RWPE1 (cell line): ENCODE measurements around the gene FADS2.

Experiments used
- CTCF ChIA-PET: fragments of 350-600 bp; sonication (Branson Sonifier 250); formaldehyde crosslinking; extraction: SDS; loops from one replicate; lab custom pipeline; 2021; lab: Yijun Ruan, JAX
- POLR2A ChIA-PET: fragments of 400-600 bp; formaldehyde crosslinking; extraction: SDS; loops from one replicate; lab custom pipeline; 2020; ENCODE audit warnings: antibody characterized with exemption; ENCODE audit not compliant: low non-redundant PET; lab: Yijun Ruan, JAX
- DNase-seq: peaks from one replicate; pipeline ENCODE4 v3.0.0; 2012; ENCODE audit warnings: low spot score
- H3K27ac ChIP-seq: fragments of 450-650 bp; 2 replicates; pipeline ENCODE4 v1.5.1; 2017
- TF ChIP-seq, protein P1 (sequence below): fragments of 450-650 bp; conservative IDR thresholded peaks from 2 replicates; pipeline ENCODE4 v1.5.1; 2017; ENCODE audit warnings: low read depth, mild to moderate bottlenecking

FADS2 gene

DNA sequence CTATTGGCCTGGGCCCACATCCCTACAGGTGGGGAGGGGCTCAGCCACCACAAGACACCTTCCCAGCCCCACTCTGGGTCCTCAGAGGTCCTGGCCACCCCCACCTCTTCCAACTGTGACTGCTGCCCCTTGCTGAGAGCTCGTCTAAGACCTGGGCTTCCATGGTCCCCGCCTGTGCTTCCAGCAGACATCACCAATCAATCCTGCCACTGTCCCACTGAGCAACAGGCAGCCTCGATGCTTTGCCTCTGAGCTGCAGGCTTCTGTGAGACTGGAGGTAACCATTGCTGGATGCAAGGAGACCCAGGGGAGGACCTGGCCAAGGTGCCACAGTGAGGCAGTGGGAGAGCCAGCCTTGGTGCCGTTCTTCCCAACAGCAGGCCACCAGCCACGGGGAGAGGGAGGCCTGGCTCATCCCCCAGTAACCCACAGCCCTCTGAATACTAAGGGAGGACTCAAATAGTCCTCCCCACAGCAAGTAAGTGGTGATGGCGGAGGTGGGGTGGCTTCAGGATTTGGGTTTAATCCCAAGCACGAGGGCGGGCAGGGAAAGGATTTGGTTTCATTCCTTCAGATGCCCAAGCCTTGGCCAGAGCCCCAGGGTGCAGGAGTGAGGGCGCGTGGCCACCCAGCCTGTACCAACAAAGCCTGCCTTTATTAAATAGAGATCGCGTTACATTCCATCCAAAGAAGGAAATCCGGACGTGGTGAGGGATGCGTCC, 68.7 kb downstream of the FADS2 start:
- H3K27ac ChIP-seq = peak overlapping the region; percentile 90
- ChIA-PET CTCF (interaction anchor here (0.6 to 5.3 kb wide), 13 partner anchors 20 to 258 kb away, joined by 4 to 62 read pairs (median 7); partner anchors contain the start of gene RAB3IL1), POLR2A (no interaction called here)
- no peak for DNase-seq
- TF ChIP-seq, protein P1, sequence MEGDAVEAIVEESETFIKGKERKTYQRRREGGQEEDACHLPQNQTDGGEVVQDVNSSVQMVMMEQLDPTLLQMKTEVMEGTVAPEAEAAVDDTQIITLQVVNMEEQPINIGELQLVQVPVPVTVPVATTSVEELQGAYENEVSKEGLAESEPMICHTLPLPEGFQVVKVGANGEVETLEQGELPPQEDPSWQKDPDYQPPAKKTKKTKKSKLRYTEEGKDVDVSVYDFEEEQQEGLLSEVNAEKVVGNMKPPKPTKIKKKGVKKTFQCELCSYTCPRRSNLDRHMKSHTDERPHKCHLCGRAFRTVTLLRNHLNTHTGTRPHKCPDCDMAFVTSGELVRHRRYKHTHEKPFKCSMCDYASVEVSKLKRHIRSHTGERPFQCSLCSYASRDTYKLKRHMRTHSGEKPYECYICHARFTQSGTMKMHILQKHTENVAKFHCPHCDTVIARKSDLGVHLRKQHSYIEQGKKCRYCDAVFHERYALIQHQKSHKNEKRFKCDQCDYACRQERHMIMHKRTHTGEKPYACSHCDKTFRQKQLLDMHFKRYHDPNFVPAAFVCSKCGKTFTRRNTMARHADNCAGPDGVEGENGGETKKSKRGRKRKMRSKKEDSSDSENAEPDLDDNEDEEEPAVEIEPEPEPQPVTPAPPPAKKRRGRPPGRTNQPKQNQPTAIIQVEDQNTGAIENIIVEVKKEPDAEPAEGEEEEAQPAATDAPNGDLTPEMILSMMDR = no peak

GRCh38 chr11:61897387-61898246, 69.5 kb downstream of the FADS2 start:
- TF ChIP-seq, protein P1 = peak; percentile 65
- POLR2A ChIA-PET = no interaction called here
- peak overlapping the region; percentile 90 for H3K27ac ChIP-seq
- CTCF ChIA-PET = interaction anchor here (0.6 to 5.3 kb wide), 25 partner anchors 13 to 760 kb away, joined by 3 to 62 read pairs (median 5); partner anchors contain the start of gene RAB3IL1
- DNase-seq = peak; percentile 45

GRCh38 chr11:61898247-61898582, 70.1 kb downstream of the FADS2 start:
- CTCF ChIA-PET = interaction anchor here (0.6 to 5.3 kb wide), 25 partner anchors 13 to 760 kb away, joined by 3 to 62 read pairs (median 7); partner anchors contain the start of gene RAB3IL1
- TF ChIP-seq, protein P1 = no peak
- POLR2A ChIA-PET = no interaction called here
- no peak for DNase-seq
- peak overlapping the region; percentile 90 for H3K27ac ChIP-seq

DNA sequence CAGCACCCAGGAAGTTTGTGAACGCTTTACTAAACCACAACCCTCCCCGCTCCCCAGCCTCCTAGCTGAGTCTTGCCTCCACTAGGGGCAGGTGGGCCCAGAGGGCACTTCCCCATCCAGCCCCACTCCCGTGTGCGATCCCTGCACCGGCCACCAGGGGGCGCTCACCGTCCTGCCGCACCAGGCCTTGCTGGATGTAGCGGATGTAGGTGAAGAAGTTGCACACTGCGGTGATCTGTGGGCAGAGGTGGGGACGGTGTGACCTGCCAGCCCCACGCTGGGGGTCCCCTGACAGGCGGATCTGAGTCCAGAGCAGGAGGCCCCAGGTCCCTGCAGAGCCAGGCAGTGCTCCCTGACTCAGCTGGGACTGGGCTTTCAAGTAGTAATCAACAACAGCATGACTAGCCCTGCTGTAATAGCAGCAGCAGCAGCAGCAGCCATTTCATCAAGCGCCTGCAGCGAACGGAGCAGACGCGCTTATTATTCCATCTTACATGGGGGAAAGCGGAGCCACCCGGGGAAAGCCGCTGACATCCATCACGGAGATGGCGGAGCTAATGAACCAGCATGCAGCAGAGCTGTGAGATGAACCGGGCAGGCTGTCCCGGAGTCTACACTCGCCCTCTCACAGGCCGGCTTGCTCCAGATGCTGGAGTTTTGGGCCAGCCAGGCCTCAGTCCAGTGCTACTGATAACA, 71.2 kb downstream of the FADS2 start:
- ChIA-PET POLR2A (no interaction called here), CTCF (interaction anchor here (0.6 to 5.3 kb wide), 37 partner anchors 8 to 213 kb away, joined by 3 to 62 read pairs (median 5); partner anchors contain the start of genes FADS3 and RAB3IL1)
- TF ChIP-seq, protein P1 = peak; percentile 98
- DNase-seq = peak; percentile 86
- peak overlapping the region; percentile 90; the same call in 1 of the 2 replicates for H3K27ac ChIP-seq

GRCh38 chr11:61900251-61900650, 72.2 kb downstream of the FADS2 start:
- TF ChIP-seq, protein P1 = no peak
- ChIA-PET POLR2A (interaction anchor here (0.6 kb wide), 1 partner anchor 92 kb away, joined by 4 read pairs; no protein-coding TSS in a partner anchor), CTCF (interaction anchor here (0.9 to 5.3 kb wide), 10 partner anchors 12 to 212 kb away, joined by 3 to 62 read pairs (median 8); no protein-coding TSS in a partner anchor)
- no peak overlapping the region for H3K27ac ChIP-seq
- no peak for DNase-seq
